GM10266 (cell line): ENCODE results near the gene TMC4.

ENCODE experiments used
- DNase-seq: peaks from one replicate; pipeline ENCODE4 v3.0.0; 2012; ENCODE audit errors: extremely low spot score
- CTCF ChIP-seq: IDR thresholded peaks from 2 replicates; pipeline ENCODE4 v1.5.1; 2012; ENCODE audit warnings: mild to moderate bottlenecking, low read depth; ENCODE audit not compliant: control insufficient read depth, insufficient read depth; ENCODE audit errors: missing control alignments

TMC4 gene

GRCh38 chr19:54114340-54115108, 58.4 kb downstream of the TMC4 start:
- peak; percentile 77 for DNase-seq
- TF ChIP-seq CTCF, result no peak
